HEK293T (cell line): ENCODE data around the gene NRXN2.

Experiments
- CTCF ChIA-PET: fragments of 350-600 bp; formaldehyde crosslinking; extraction: SDS; loops from one replicate; lab custom pipeline; 2021; ENCODE audit warnings: antibody characterized with exemption, inconsistent platforms; lab: Yijun Ruan, JAX
- POLR2A ChIA-PET: fragments of 350-600 bp; formaldehyde crosslinking; extraction: SDS; loops from one replicate; lab custom pipeline; 2020; ENCODE audit warnings: antibody characterized with exemption, inconsistent platforms; lab: Yijun Ruan, JAX
- DNase-seq: peaks from one replicate; pipeline ENCODE4 v3.0.0; 2012; ENCODE audit warnings: mixed read lengths; ENCODE audit errors: extremely low spot score
- ARNT ChIP-seq: fragments of 450-650 bp; IDR thresholded peaks from 2 replicates; pipeline ENCODE4 v1.6.1; 2017; ENCODE audit warnings: mild to moderate bottlenecking
- BHLHE40 ChIP-seq: fragments of 450-650 bp; IDR thresholded peaks from 2 replicates; pipeline ENCODE4 v1.6.1; 2016; ENCODE audit warnings: mild to moderate bottlenecking, moderate library complexity, borderline replicate concordance
- CTBP1 ChIP-seq: fragments of 450-650 bp; IDR thresholded peaks from 2 replicates; pipeline ENCODE4 v1.6.1; 2016; ENCODE audit warnings: borderline replicate concordance
- ELF4 ChIP-seq: fragments of 450-650 bp; IDR thresholded peaks from 2 replicates; pipeline ENCODE4 v1.6.1; 2017; ENCODE audit warnings: antibody characterized with exemption
- FOXA1 ChIP-seq: fragments of 450-650 bp; IDR thresholded peaks from 2 replicates; pipeline ENCODE4 v1.6.1; 2016; ENCODE audit warnings: mild to moderate bottlenecking
- FOXK2 ChIP-seq: fragments of 450-650 bp; IDR thresholded peaks from 2 replicates; pipeline ENCODE4 v1.6.1; 2016; ENCODE audit warnings: mild to moderate bottlenecking
- FOXM1 ChIP-seq: fragments of 450-650 bp; IDR thresholded peaks from 2 replicates; pipeline ENCODE4 v1.6.1; 2017; ENCODE audit warnings: mild to moderate bottlenecking, borderline replicate concordance
- HDGF ChIP-seq: fragments of 450-650 bp; IDR thresholded peaks from 2 replicates; pipeline ENCODE4 v1.6.1; 2017; ENCODE audit warnings: antibody characterized with exemption, borderline replicate concordance
- L3MBTL2 ChIP-seq: fragments of 450-650 bp; conservative IDR thresholded peaks from 2 replicates; pipeline ENCODE4 v1.6.1; 2016; ENCODE audit warnings: mild to moderate bottlenecking
- LEF1 ChIP-seq: fragments of 450-650 bp; IDR thresholded peaks from 2 replicates; pipeline ENCODE4 v1.6.1; 2017; ENCODE audit warnings: mild to moderate bottlenecking, borderline replicate concordance
- NFRKB ChIP-seq: fragments of 450-650 bp; IDR thresholded peaks from 2 replicates; pipeline ENCODE4 v1.6.1; 2016; ENCODE audit warnings: mild to moderate bottlenecking, moderate library complexity
- SP1 ChIP-seq: fragments of 450-650 bp; IDR thresholded peaks from 2 replicates; pipeline ENCODE4 v1.6.1; 2017
- SUZ12 ChIP-seq: fragments of 450-650 bp; IDR thresholded peaks from 2 replicates; pipeline ENCODE4 v1.6.1; 2016; ENCODE audit warnings: mild to moderate bottlenecking
- TARDBP ChIP-seq: fragments of 450-650 bp; IDR thresholded peaks from 2 replicates; pipeline ENCODE4 v1.6.1; 2016
- ZNF384 ChIP-seq: fragments of 450-650 bp; IDR thresholded peaks from 2 replicates; pipeline ENCODE4 v1.6.1; 2016
- TF ChIP-seq, protein P1 (sequence below): fragments of 450-650 bp; IDR thresholded peaks from 2 replicates; pipeline ENCODE4 v1.6.1; 2016

NRXN2 gene

DNA sequence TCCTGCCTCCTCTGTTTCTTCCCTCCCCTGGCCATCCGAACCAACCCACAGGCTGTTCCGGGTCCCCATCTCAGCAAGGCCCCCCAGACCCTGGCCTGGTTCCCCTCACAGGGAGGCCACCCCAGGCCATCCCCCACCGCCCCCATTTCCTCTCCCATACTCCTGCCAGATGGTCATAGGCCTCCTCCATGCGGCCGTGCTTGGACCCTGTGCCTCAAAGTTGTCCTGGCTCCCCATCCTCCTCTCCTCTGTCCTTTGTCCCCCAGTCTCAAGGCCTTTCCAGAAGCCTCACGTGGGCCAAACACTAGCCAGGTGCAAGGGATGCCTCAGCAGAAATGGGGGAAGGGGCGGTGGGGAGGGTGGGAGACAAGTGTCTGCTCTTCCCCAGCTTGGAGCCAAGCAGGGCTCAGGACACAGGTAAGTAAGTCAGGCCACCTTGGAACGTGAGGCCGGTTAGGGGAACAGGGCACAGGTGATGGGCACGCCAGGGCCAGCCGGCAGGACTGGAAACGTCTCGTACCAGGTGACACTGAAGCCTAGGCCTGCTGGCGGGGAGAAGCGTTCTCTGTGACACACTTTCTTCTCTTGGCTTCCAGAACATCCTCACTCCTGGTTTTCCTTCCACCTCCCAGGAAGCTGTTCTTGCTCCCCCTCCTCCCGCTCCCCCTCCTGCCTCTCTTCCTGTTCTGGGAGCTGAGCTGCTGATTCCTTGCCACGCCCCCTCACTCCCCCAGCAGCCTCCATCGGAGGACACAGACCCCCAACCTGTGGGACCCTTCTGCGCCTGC lies 163.5 kb downstream of the NRXN2 start:
- DNase-seq: no peak
- POLR2A ChIA-PET: no interaction called here
- no peak for TF ChIP-seq FOXK2
- CTCF ChIA-PET: interaction anchor here (0.6 kb wide), 1 partner anchor 723 kb away, joined by 3 read pairs; no protein-coding TSS in a partner anchor

DNA sequence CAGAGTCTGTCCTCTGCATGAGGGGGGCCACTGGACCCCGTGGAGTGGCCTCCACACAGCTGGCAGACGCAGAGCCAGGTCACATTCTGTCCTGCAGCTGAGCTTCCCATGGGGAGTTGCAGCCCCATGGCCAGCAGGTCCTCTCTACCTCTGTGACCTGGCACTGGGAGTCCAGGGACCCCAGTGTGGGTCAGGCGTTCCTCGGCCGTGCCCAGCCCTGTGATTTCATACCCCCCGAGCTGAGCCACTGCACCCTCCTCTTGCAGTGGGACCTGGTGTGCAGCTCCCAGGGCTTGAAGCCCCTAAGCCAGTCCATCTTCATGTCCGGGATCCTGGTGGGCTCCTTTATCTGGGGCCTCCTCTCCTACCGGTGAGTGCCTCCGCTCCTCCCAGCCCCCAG lies 164.1 kb downstream of the NRXN2 start:
- ChIA-PET CTCF (no interaction called here), POLR2A (interaction anchor here (1.1 kb wide), 1 partner anchor 52 kb away, joined by 3 read pairs; no protein-coding TSS in a partner anchor)
- DNase-seq: no peak
- TF ChIP-seq L3MBTL2 (no peak), FOXK2 (no peak), SP1 (no peak), LEF1 (no peak), BHLHE40 (no peak), SUZ12 (no peak), ELF4 (no peak), TARDBP (no peak), NFRKB (no peak), CTBP1 (no peak), HDGF (no peak), ZNF384 (no peak), FOXM1 (no peak)
- TF ChIP-seq, protein P1, sequence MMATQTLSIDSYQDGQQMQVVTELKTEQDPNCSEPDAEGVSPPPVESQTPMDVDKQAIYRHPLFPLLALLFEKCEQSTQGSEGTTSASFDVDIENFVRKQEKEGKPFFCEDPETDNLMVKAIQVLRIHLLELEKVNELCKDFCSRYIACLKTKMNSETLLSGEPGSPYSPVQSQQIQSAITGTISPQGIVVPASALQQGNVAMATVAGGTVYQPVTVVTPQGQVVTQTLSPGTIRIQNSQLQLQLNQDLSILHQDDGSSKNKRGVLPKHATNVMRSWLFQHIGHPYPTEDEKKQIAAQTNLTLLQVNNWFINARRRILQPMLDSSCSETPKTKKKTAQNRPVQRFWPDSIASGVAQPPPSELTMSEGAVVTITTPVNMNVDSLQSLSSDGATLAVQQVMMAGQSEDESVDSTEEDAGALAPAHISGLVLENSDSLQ: no peak

DNA sequence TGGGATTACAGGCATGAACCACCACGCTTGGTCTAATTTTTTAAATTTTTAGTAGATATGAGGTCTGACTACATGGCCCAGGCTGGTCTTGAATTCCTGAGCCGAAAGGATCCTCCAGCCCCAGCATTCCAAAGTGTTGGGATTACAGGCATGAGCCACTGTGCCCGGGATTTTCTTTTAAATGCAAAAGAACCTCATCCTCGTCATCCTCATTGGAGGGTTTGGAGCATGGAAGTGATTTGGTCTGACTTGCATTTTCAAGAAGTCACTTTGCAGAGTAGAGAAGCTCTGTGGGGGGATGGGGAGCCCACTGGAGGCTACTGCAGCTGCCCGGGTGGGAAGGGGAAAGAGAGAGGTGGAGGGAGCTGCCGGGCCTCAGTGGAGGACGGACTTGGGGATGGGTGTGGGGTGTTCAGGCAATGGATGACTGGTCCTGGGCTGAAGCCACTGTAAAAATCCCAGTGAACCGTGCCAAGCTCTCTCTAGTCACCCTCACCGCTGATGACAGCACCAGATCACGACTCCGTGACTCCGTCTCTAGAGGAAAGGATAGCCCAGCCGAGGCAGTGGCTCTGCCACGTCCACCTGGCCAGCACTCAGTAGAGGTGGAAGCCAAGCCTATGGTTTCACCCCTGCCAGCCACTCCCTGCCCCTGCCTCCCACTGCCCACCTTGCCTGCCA lies 164.8 kb downstream of the NRXN2 start:
- CTCF ChIA-PET: no interaction called here
- no peak for DNase-seq
- TF ChIP-seq SP1 (no peak), SUZ12 (no peak), L3MBTL2 (no peak), BHLHE40 (no peak), CTBP1 (no peak), LEF1 (no peak), TARDBP (no peak), FOXM1 (no peak), ARNT (no peak), NFRKB (no peak), ELF4 (no peak), FOXK2 (no peak), FOXA1 (no peak), HDGF (no peak), ZNF384 (no peak)
- TF ChIP-seq, protein P1: no peak
- POLR2A ChIA-PET: interaction anchor here (1.1 kb wide), 1 partner anchor 53 kb away, joined by 3 read pairs; no protein-coding TSS in a partner anchor

DNA sequence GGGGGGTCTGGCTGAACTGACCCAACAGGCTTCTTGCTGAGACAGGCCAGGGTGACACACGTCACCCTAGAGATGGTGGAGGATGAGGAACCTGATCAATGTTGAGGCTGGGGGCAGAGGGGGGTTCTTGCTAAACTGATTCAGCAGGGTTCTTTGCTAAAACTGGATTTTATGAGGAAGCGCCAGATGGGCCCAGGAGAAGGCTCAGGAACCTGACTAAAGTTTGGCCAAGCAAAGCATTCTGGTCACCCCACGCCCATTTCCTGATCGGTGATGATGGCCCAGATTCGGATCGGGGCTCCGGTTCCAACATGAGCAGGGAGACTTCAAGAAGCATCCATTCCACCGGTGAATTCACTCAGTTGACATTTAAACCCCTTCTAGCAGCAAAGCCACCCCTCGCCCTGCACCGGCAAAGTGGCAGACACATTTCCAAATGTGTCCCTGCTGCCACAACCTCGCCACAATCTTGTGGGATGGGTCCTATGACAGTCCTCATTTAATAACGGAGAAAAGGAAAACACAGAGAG lies 166.2 kb downstream of the NRXN2 start:
- TF ChIP-seq L3MBTL2 (no peak), ZNF384 (no peak), SUZ12 (no peak), TARDBP (no peak), HDGF (no peak), FOXA1 (no peak), ARNT (no peak), FOXK2 (no peak)
- POLR2A ChIA-PET: no interaction called here
- CTCF ChIA-PET: no interaction called here
- no peak for DNase-seq
